GM21737 (cell line): ENCODE results near the gene CDC42EP1.
"Not testable (repeated sequence)": the region's sequence is repeated elsewhere in the genome, so short reads cannot be mapped to it uniquely, and the experiment has no call there.

Experiments
- ATAC-seq: cut with Tn5 transposase; IDR thresholded peaks from one replicate; pipeline ENCODE4 v1.9.1; 2021; ENCODE audit warnings: mild to moderate bottlenecking, moderate library complexity; ENCODE audit not compliant: unreplicated experiment

The CDC42EP1 gene

GRCh38 chr22:37559901-37560607 lies at the start of gene CDC42EP1:
TSS of gene CDC42EP1 (plus strand) at chr22:37560480. CDS start at chr22:37566350, 5,870 bp downstream.
- ATAC-seq = no peak

- ATAC-seq = no peak
Measured at GRCh38 chr22:37511395-37512104, 48.7 kb upstream of the CDC42EP1 start.

GRCh38 chr22:37514526-37515051 lies 45.7 kb upstream of the CDC42EP1 start:
- no peak for ATAC-seq

GRCh38 chr22:37515901-37516300 lies 44.4 kb upstream of the CDC42EP1 start:
- ATAC-seq = no peak

- ATAC-seq = no peak
Measured at GRCh38 chr22:37516456-37516855, 43.8 kb upstream of the CDC42EP1 start.

GRCh38 chr22:37517826-37518450 lies 42.3 kb upstream of the CDC42EP1 start:
- no peak for ATAC-seq

- ATAC-seq = no peak
Measured at GRCh38 chr22:37518509-37519267, 41.6 kb upstream of the CDC42EP1 start.

GRCh38 chr22:37519268-37520195 lies 40.7 kb upstream of the CDC42EP1 start, which contains the start of gene CARD10:
TSS of gene CARD10 (minus strand) at chr22:37519415. CDS start at chr22:37519200, 215 bp downstream.
- no peak for ATAC-seq

- no peak for ATAC-seq
Measured at GRCh38 chr22:37520776-37521191, 39.5 kb upstream of the CDC42EP1 start.

- ATAC-seq = no peak
Measured at GRCh38 chr22:37521236-37521739, 39.0 kb upstream of the CDC42EP1 start.

GRCh38 chr22:37522482-37522881 lies 37.8 kb upstream of the CDC42EP1 start:
- ATAC-seq = no peak

- ATAC-seq = no peak
Measured at GRCh38 chr22:37525073-37525745, 35.1 kb upstream of the CDC42EP1 start.

GRCh38 chr22:37525746-37526350 lies 34.4 kb upstream of the CDC42EP1 start:
- no peak for ATAC-seq

- no peak for ATAC-seq
Measured at GRCh38 chr22:37526376-37526775, 33.9 kb upstream of the CDC42EP1 start.

GRCh38 chr22:37527081-37527752 lies 33.1 kb upstream of the CDC42EP1 start:
- not testable (repeated sequence) for ATAC-seq

GRCh38 chr22:37527952-37528351 lies 32.3 kb upstream of the CDC42EP1 start:
- not testable (repeated sequence) for ATAC-seq

GRCh38 chr22:37529652-37530345 lies 30.5 kb upstream of the CDC42EP1 start:
- ATAC-seq = no peak
